Panc1 (cell line): ENCODE results near the gene CNDP1. TPM values are rescaled to one million over a fixed set of nuclear protein-coding genes. Genes with fewer than 3 reads are reported as not detected.

Experiments
- ATAC-seq: fragments of 200-7000 bp; cut with Tn5 transposase; 2 replicates; pipeline ENCODE4 v1.9.1; 2020; ENCODE audit warnings: mild to moderate bottlenecking, moderate library complexity
- BruUV-seq: library from RNA; stranded (reverse); fragments of 400-500 nt; replicated peaks from 2 replicates; lab custom pipeline; 2021; lab: Mats Ljungman, UMichigan
- CTCF ChIA-PET: fragments of 300-600 bp; sonication (Branson Sonifier 250); formaldehyde crosslinking; loops from one replicate; lab custom pipeline; 2022; ENCODE audit warnings: antibody characterized with exemption; lab: Charles Lee
- POLR2A ChIA-PET: fragments of 300-600 bp; sonication (Branson Sonifier 250); formaldehyde crosslinking; loops from one replicate; lab custom pipeline; 2022; ENCODE audit warnings: antibody characterized with exemption; lab: Charles Lee
- DNase-seq: peaks from one replicate; pipeline ENCODE4 v3.0.0-alpha.2; 2010; ENCODE audit warnings: low read depth, low spot score
- H3K27ac ChIP-seq: 2 replicates; pipeline ENCODE4 v1.5.1; 2011; ENCODE audit warnings: mild to moderate bottlenecking, low read length, inconsistent platforms
- H3K27me3 ChIP-seq: fragments of 200-500 bp; sonication (Bioruptor generic); 2 replicates; pipeline ENCODE4 v1.6.0; 2014; ENCODE audit warnings: low read length, inconsistent platforms; ENCODE audit not compliant: control insufficient read depth, insufficient read depth
- H3K36me3 ChIP-seq: fragments of 200-500 bp; sonication (Bioruptor generic); 2 replicates; pipeline ENCODE4 v1.5.1; 2014; ENCODE audit warnings: inconsistent platforms, mild to moderate bottlenecking, low read length, moderate library complexity; ENCODE audit not compliant: control insufficient read depth, insufficient read depth
- H3K4me1 ChIP-seq: 2 replicates; pipeline ENCODE4 v1.5.1; 2011; ENCODE audit warnings: inconsistent platforms, mild to moderate bottlenecking, low read length, moderate library complexity; ENCODE audit not compliant: control insufficient read depth, insufficient read depth
- H3K4me3 ChIP-seq, 2 experiments: 2 replicates each; pipeline ENCODE4 v1.5.1; 2011 to 2012; ENCODE audit warnings: low read depth in 2 of 2, low read length in 2 of 2, mild to moderate bottlenecking in 2 of 2, inconsistent platforms in 1 of 2, moderate library complexity in 1 of 2
- H3K9me3 ChIP-seq: fragments of 200-500 bp; sonication (Bioruptor generic); 2 replicates; pipeline ENCODE4 v1.5.1; 2014; ENCODE audit warnings: low read depth, mild to moderate bottlenecking, inconsistent platforms, low read length, moderate library complexity; ENCODE audit not compliant: control insufficient read depth, insufficient read depth
- POLR2AphosphoS5 ChIP-seq: IDR thresholded peaks from 2 replicates; pipeline ENCODE4 v1.6.1; 2012; ENCODE audit warnings: mild to moderate bottlenecking, low read depth, low read length, moderate library complexity
- SIN3A ChIP-seq: IDR thresholded peaks from 2 replicates; pipeline ENCODE4 v1.6.1; 2012; ENCODE audit warnings: low read depth, mild to moderate bottlenecking, low read length, moderate library complexity, borderline replicate concordance; ENCODE audit not compliant: insufficient read depth
- TCF7L2 ChIP-seq: IDR thresholded peaks from 2 replicates; pipeline ENCODE4 v1.6.1; 2011; ENCODE audit warnings: mild to moderate bottlenecking, low read depth, low read length, inconsistent platforms
- in situ Hi-C: cut with HindIII; loops from 2 replicates; pipeline ENCODE4 v1.10.0; 2016; ENCODE audit warnings: low sequenced_read_pairs, low pct_unique_long_range_greater_than_20kb
- intact Hi-C: fragments of 100-400 bp; cut with micrococcal nuclease; formaldehyde crosslinking; loops from one replicate; pipeline ENCODE4 v1.10.0; 2022; ENCODE audit not compliant: unreplicated experiment
- total RNA-seq: library from RNA; stranded (reverse); gene quantifications from one replicate; pipeline ENCODE4 v1.2.1, GENCODE V29; 2021; ENCODE audit not compliant: unreplicated experiment
- TF ChIP-seq, protein P1 (sequence below): fragments of 450-650 bp; IDR thresholded peaks from 2 replicates; pipeline ENCODE4 v1.5.1; 2017; ENCODE audit warnings: mild to moderate bottlenecking
- TF ChIP-seq, protein P2 (sequence below), 2 experiments: IDR thresholded peaks; 2 replicates each; pipeline ENCODE4 v1.6.1; 2011 to 2012; ENCODE audit warnings: low read depth in 2 of 2, control low read depth in 1 of 2, low read length in 1 of 2, mild to moderate bottlenecking in 1 of 2, moderate library complexity in 1 of 2; ENCODE audit not compliant: insufficient read depth in 1 of 2

The CNDP1 gene
- total RNA-seq, 1 experiment from 2014 or later: not detected

DNA sequence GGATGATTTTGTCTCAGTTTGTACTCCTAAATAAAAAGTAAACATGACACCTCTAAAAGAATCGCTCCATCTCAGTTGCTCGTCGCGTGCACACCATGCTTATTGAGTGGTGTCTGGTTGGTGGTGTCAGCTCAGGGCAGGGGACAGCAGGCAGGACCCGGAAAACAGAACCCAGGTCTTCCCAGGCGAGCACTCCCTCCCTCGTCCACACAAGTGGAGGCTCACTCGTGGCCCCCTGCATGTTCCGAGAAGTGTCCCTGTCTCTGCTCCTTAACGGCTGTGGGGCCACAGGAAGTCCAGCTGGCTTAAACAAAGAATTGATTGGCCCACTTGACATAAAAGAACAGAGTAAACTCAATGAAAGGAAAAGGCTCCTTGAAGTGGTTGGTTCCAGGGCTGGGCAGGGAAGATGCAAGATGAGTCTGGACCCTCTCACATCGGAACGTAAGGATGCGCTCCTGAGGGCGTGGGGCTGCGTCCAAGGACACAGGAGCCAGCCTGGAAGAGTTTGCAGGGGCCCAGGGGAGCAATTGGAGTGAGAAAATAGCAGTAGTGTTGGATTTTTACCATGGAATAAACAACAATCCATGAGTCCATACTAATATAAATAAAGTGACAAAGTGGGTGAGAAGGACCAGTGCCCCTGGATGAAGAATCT is 13.1 kb upstream of the CNDP1 start:
- no peaks in the 10 kb centered on the region for H3K27me3 ChIP-seq
- no peaks in the 10 kb centered on the region for H3K4me1 ChIP-seq
- H3K4me3 ChIP-seq: no peak overlapping the region
- ChIA-PET CTCF (no interaction called here), POLR2A (no interaction called here)
- TF ChIP-seq POLR2AphosphoS5 (peak; percentile 12; the same call in 1 of the 2 replicates), TCF7L2 (no peak), SIN3A (no peak)
- TF ChIP-seq, protein P1, sequence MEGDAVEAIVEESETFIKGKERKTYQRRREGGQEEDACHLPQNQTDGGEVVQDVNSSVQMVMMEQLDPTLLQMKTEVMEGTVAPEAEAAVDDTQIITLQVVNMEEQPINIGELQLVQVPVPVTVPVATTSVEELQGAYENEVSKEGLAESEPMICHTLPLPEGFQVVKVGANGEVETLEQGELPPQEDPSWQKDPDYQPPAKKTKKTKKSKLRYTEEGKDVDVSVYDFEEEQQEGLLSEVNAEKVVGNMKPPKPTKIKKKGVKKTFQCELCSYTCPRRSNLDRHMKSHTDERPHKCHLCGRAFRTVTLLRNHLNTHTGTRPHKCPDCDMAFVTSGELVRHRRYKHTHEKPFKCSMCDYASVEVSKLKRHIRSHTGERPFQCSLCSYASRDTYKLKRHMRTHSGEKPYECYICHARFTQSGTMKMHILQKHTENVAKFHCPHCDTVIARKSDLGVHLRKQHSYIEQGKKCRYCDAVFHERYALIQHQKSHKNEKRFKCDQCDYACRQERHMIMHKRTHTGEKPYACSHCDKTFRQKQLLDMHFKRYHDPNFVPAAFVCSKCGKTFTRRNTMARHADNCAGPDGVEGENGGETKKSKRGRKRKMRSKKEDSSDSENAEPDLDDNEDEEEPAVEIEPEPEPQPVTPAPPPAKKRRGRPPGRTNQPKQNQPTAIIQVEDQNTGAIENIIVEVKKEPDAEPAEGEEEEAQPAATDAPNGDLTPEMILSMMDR: no peak
- TF ChIP-seq, protein P2, sequence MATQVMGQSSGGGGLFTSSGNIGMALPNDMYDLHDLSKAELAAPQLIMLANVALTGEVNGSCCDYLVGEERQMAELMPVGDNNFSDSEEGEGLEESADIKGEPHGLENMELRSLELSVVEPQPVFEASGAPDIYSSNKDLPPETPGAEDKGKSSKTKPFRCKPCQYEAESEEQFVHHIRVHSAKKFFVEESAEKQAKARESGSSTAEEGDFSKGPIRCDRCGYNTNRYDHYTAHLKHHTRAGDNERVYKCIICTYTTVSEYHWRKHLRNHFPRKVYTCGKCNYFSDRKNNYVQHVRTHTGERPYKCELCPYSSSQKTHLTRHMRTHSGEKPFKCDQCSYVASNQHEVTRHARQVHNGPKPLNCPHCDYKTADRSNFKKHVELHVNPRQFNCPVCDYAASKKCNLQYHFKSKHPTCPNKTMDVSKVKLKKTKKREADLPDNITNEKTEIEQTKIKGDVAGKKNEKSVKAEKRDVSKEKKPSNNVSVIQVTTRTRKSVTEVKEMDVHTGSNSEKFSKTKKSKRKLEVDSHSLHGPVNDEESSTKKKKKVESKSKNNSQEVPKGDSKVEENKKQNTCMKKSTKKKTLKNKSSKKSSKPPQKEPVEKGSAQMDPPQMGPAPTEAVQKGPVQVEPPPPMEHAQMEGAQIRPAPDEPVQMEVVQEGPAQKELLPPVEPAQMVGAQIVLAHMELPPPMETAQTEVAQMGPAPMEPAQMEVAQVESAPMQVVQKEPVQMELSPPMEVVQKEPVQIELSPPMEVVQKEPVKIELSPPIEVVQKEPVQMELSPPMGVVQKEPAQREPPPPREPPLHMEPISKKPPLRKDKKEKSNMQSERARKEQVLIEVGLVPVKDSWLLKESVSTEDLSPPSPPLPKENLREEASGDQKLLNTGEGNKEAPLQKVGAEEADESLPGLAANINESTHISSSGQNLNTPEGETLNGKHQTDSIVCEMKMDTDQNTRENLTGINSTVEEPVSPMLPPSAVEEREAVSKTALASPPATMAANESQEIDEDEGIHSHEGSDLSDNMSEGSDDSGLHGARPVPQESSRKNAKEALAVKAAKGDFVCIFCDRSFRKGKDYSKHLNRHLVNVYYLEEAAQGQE (IDR thresholded peaks at IDR 0.05; ENCODE audit: insufficient read depth in 1 of 2, low read depth in 2 of 2, low read length in 1 of 2): no peak
- no peaks in the 10 kb centered on the region for H3K9me3 ChIP-seq
- BruUV-seq: no TSS peak
- H3K36me3 ChIP-seq: no peaks in the 10 kb centered on the region
- in situ Hi-C loops: no loop called here
- no peak overlapping the region for H3K27ac ChIP-seq
- intact Hi-C loops: no loop called here
- DNase-seq: no peak
- ATAC-seq: no peak

DNA sequence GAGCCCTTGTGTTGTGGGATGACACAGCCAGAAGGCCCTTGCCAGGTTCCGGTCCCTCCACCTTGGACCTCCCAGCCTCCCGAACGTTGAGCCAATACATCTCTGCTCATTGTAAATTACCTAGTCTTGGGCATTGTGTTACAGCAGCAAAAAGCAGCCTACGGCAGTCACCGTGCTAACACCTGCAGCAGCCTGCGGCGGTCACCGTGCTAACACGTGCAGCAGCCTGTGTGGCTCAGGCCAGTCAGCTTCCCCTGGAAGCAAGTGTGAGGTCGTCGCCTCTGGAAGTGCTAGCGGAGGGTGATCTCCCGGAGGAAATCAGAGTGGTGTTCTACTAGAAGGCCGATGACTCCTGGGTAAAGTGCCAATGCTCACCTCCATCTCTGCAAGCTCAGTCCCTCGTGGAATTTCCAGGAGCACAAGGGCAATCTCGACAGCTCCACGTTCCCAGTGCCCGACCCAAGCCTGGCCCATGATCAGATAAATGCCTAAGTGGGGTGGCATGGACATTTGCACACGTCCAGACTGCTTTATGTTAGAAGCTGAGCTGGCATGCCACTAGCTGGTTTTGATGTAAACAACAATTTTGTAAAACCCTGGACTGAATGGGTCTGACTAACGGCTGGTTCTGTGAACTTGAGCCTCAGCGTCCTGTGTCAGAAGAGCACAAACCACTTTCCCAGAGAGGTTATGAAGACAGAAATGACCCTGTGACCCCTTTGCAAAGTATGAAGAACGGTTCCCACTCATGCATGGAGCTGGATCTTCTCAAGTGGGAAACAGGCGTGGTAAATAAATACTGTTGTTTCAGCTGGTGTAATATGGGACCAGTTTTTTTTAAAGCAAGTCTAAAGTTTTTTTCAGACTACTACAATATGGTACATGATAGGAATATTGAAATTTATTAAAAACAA is 11.4 kb upstream of the CNDP1 start:
- ATAC-seq (peak; percentile 19; the same call in 1 of the 2 replicates), DNase-seq (no peak)
- intact Hi-C loops: no loop called here
- Histone ChIP-seq H3K9me3 (no peaks in the 10 kb centered on the region), H3K27me3 (no peaks in the 10 kb centered on the region; the same call in 1 of the 2 replicates), H3K4me1 (no peaks in the 10 kb centered on the region), H3K36me3 (no peaks in the 10 kb centered on the region), H3K27ac (no peak overlapping the region), H3K4me3 (no peak overlapping the region)
- ChIA-PET CTCF (interaction anchor here (0.5 to 1.3 kb wide), 2 partner anchors 29 to 114 kb away, joined by 3 to 4 read pairs; no protein-coding TSS in a partner anchor), POLR2A (no interaction called here)
- TF ChIP-seq, protein P1: no peak
- TF ChIP-seq, protein P2 (IDR thresholded peaks at IDR 0.05; ENCODE audit: insufficient read depth in 1 of 2, low read depth in 2 of 2, low read length in 1 of 2): no peak
- TF ChIP-seq SIN3A: no peak
- TF ChIP-seq TCF7L2: no peak
- TF ChIP-seq POLR2AphosphoS5: no peak
- BruUV-seq: no TSS peak
- in situ Hi-C loops: no loop called here
